Mucosa of descending colon (tissue), 3 donors: Measurements from ENCODE around the gene STX18. TPM values are rescaled to one million over a fixed set of nuclear protein-coding genes. Genes with fewer than 3 reads are reported as not detected.

ENCODE experiments used
- ATAC-seq: fragments of 200-7000 bp; cut with Tn5 transposase; one replicate; pipeline ENCODE4 v1.9.1; 2020; ENCODE audit warnings: mild to moderate bottlenecking, moderate library complexity
- DNase-seq, 3 donors: peaks; one replicate each; pipeline ENCODE4 v3.0.0-alpha.2; 2020
- H3K36me3 ChIP-seq: fragments of 200-600 bp; one replicate; pipeline ENCODE4 v1.8.0; 2021; ENCODE audit warnings: low read depth, mild to moderate bottlenecking
- H3K4me1 ChIP-seq: fragments of 200-600 bp; one replicate; pipeline ENCODE4 v1.8.0; 2021; ENCODE audit warnings: low read depth, mild to moderate bottlenecking
- H3K4me3 ChIP-seq: fragments of 200-600 bp; one replicate; pipeline ENCODE4 v1.8.0; 2021; ENCODE audit warnings: mild to moderate bottlenecking
- H3K9me3 ChIP-seq: fragments of 200-600 bp; one replicate; pipeline ENCODE4 v1.8.0; 2021; ENCODE audit warnings: mild to moderate bottlenecking
- CTCF ChIP-seq: fragments of 200-600 bp; IDR thresholded peaks from one replicate; pipeline ENCODE4 v1.8.0; 2022; ENCODE audit warnings: antibody characterized with exemption, mild to moderate bottlenecking
- intact Hi-C, 2 donors: fragments of 100-400 bp; cut with DNase I in 1 of 2; cut with micrococcal nuclease in 1 of 2; formaldehyde crosslinking; loops; one replicate each; pipeline versions ENCODE4 v1.11.0 to v1.11.1; 2022; cut with DNase I, micrococcal nuclease
- total RNA-seq, 3 donors: library from RNA; stranded (reverse); fragmentation: NEBNext Ultra II Directional in 2 of 3; extraction: Animal tissue kit (Norgen Biotek cat#: 25700) in 2 of 3; gene quantifications; one replicate each; pipeline versions ENCODE4 v1.2.1 to v1.2.4, GENCODE V29; 2021 to 2023
- donor health status: DM: no; HTN: no; CAD: no; lungs with moderate emphysema.
- donor health status: DM: no; HTN: no; CAD: no.
- donor health status: DM: no; HTN: yes; CAD: no.

STX18 gene
- total RNA-seq, 3 donors from 2014 or later: 33.1 to 43.3 (median 36.3) TPM

GRCh38 chr4:4421356-4421755 lies 120.5 kb downstream of the STX18 start:
- no peak for TF ChIP-seq CTCF
- Histone ChIP-seq H3K36me3 (no peaks in the 10 kb centered on the region), H3K9me3 (no peaks in the 10 kb centered on the region), H3K4me3 (no peak overlapping the region), H3K4me1 (no peaks in the 10 kb centered on the region)
- intact Hi-C loops: no loop called here
- DNase-seq: no peak
- ATAC-seq: no peak

- TF ChIP-seq CTCF: no peak
- intact Hi-C loops: no loop called here
Observed at GRCh38 chr4:4420421-4420820, 121.4 kb downstream of the STX18 start.

GRCh38 chr4:4419896-4420295 lies 122.0 kb downstream of the STX18 start:
- no peak overlapping the region for H3K4me3 ChIP-seq
- no peaks in the 10 kb centered on the region for H3K9me3 ChIP-seq
- no peak for DNase-seq
- H3K4me1 ChIP-seq: no peaks in the 10 kb centered on the region
- H3K36me3 ChIP-seq: no peaks in the 10 kb centered on the region
- intact Hi-C loops: no loop called here
- no peak for ATAC-seq
- TF ChIP-seq CTCF: no peak

More at GRCh38 chr4:4420421-4420820, 121.4 kb downstream of the STX18 start:
- no peaks in the 10 kb centered on the region for H3K4me1 ChIP-seq
- DNase-seq (no peak), ATAC-seq (no peak)
- no peak overlapping the region for H3K4me3 ChIP-seq
- no peaks in the 10 kb centered on the region for H3K36me3 ChIP-seq
- no peaks in the 10 kb centered on the region for H3K9me3 ChIP-seq

- ATAC-seq (no peak), DNase-seq (no peak)
- H3K4me1 ChIP-seq: no peaks in the 10 kb centered on the region
- intact Hi-C loops: no loop called here
- H3K9me3 ChIP-seq: no peaks in the 10 kb centered on the region
- H3K4me3 ChIP-seq: no peak overlapping the region
- no peak for TF ChIP-seq CTCF
- H3K36me3 ChIP-seq: no peaks in the 10 kb centered on the region
Observed at GRCh38 chr4:4418676-4419390, 123.0 kb downstream of the STX18 start.

GRCh38 chr4:4417886-4418285 lies 124.0 kb downstream of the STX18 start:
- intact Hi-C loops: no loop called here
- TF ChIP-seq CTCF: no peak
- H3K9me3 ChIP-seq: no peaks in the 10 kb centered on the region
- H3K36me3 ChIP-seq: no peaks in the 10 kb centered on the region
- H3K4me3 ChIP-seq: no peak overlapping the region
- no peak for DNase-seq
- no peak for ATAC-seq
- no peaks in the 10 kb centered on the region for H3K4me1 ChIP-seq

GRCh38 chr4:4416981-4417380 lies 124.9 kb downstream of the STX18 start:
- Histone ChIP-seq H3K36me3 (no peaks in the 10 kb centered on the region), H3K9me3 (no peaks in the 10 kb centered on the region), H3K4me3 (no peak overlapping the region), H3K4me1 (no peaks in the 10 kb centered on the region)
- DNase-seq (no peak), ATAC-seq (no peak)
- no peak for TF ChIP-seq CTCF
- intact Hi-C loops: no loop called here
